VCaP (cell line): Measurements from ENCODE around the gene DDN.

Experiments
- H3K27ac ChIP-seq: fragments of 450-650 bp; 2 replicates; pipeline ENCODE4 v1.5.1; 2017
- CTCF ChIP-seq: fragments of 450-650 bp; conservative IDR thresholded peaks from 2 replicates; pipeline ENCODE4 v1.5.1; 2017; ENCODE audit warnings: mild to moderate bottlenecking, moderate library complexity

Gene DDN

GRCh38 chr12:49008943-49009342 is 9.8 kb upstream of the DDN start:
- no peak for TF ChIP-seq CTCF
- no peak overlapping the region for H3K27ac ChIP-seq

- peak overlapping the region; percentile 87 for H3K27ac ChIP-seq
Observed at GRCh38 chr12:49000346-49000745, 1.2 kb upstream of the DDN start.

GRCh38 chr12:48998497-48999353 is 450 bp downstream of the DDN start:
- H3K27ac ChIP-seq = peak overlapping the region; percentile 87

More at GRCh38 chr12:49000346-49000745, 1.2 kb upstream of the DDN start:
- TF ChIP-seq CTCF = no peak

DNA sequence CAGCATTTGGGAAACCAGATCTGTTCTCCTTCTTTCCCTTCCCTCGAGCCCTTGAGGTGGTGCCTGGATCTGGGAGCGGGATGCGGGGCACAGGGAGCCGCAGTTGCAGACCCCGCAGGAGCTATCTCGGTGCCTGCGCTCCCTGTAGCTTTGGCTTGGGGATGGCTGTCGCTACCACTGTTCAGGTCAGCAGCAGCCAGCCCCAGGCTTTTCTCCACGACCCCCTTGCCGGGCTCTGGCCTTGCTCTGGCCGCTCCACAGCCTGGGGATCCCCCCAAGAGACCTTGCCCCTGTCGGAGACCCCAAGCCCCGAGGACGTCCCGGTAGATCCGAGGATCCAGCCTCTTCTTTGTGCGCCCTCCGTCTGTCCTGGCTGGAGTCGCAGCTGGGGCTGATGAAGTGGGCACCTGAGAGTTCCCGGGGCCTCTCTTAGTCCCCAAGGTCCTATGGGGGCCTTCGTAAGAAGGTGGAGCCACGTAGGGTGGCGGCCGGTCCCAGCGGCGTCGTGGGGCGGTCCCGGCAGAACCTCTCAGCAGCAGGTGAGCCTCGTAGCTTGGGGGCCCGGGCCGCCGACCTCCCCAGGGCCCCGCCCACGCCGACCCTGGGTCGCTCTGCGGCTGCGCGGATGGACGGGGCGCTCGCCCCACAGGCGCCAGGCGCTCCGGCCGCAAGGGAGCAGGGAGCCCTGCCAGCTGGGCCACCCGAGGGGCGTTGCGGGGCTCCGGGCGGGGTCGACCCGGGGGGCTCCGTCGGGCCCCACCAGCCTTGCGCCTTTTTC is 1.3 kb downstream of the DDN start:
- TF ChIP-seq CTCF = no peak
- peak overlapping the region; percentile 87 for H3K27ac ChIP-seq

More at GRCh38 chr12:48998497-48999353, 450 bp downstream of the DDN start:
- no peak for TF ChIP-seq CTCF

DNA sequence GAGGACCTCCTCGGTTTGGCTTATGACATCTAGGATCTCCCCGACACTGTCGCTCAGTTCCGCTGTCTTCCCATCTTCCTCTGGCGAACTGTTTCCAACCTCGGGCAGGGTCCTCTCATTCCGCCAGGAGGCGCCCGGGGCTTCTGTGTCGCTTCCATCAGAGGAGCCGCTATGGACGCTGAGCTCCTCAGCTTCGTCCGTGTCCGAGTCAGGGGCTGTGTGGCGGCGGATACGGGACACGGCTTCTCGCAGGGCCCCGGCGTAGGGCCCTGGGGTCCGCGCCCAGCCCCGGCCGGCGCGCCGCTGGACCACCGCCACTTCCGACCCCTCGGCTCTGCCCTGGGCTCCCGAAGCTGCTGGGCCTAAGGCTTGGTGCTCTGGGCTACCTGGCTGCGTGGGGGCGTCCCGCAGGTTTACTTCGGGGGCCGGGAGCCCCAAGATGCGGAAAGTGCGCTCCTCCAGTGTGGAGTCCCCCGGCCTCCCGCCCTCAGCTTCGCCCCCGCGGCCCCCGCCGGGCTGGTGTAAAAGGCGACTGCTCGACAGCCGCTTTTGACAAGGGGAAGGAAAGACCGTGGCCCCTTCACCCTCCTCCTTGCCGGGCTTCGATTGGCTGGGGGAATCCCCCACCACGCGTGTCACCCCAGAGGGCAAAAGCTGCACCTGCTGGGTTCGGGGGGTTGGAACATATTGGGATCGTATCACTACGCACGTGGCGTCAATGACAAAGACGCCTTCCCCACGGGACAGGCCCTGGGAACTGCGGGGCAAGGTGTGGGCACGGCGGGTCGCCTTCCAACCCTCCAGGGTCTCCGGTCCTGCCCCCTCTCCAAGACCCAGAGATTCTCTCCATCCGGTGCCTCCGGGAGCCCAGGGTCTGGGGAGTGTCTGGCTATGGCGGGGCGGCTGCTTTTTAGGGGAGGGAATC is 2.1 kb downstream of the DDN start:
- peak; percentile 16; the same call in 1 of the 2 replicates for TF ChIP-seq CTCF
- H3K27ac ChIP-seq = no peak overlapping the region; the same call in 1 of the 2 replicates

- TF ChIP-seq CTCF = peak; percentile 93
- H3K27ac ChIP-seq = peak overlapping the region; percentile 27
Observed at GRCh38 chr12:48995086-48995879, 3.9 kb downstream of the DDN start.
